ENCODE results near the gene FA2H.
"Not testable (repeated sequence)": the region's sequence is repeated elsewhere in the genome, so short reads cannot be mapped to it uniquely, and the experiment has no call there.

Gene FA2H

DNA sequence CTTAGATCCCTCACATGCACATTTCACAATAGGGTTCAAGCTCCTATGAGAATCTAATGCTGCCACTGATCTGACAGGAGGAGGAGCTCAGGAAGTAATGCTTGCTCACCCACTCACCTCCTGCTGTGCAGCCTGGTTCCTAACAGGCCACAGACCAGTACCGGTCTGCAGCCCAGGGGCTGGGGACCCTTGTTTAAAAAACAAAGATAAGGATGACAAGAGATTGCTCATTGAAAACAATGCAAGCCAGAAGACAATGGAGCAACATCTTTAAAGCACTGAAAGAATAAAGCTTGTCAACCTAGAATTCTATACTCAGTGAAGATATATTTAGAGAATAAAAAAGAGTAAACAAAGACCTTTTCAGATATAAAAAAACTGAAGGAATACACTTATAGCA, 22.8 kb upstream of the FA2H start:
- Histone ChIP-seq H3K79me2 (ENCODE audit: low read length) (no peaks in the 10 kb centered on the region), H3K4me3 (ENCODE audit: low read length) (no peak overlapping the region), H3K9me3 (ENCODE audit: insufficient read depth, low read length) (peaks cover 7% of the 10 kb centered on the region; the same call in 1 of the 2 replicates), H3K9ac (ENCODE audit: low read length) (no peak overlapping the region), H3K36me3 (replicated peaks; ENCODE audit: low read depth, low read length) (no peaks in the 10 kb centered on the region), H3K27me3 (ENCODE audit: low read depth, low read length) (peaks cover 28% of the 10 kb centered on the region), H3K4me2 (ENCODE audit: low read length) (no peak overlapping the region), H2AFZ (ENCODE audit: low read depth, low read length) (no peak overlapping the region), H3K4me1 (ENCODE audit: low read length) (no peaks in the 10 kb centered on the region), H3K27ac (ENCODE audit: low read length) (no peak overlapping the region), H4K20me1 (ENCODE audit: insufficient read depth, low read length) (no peaks in the 10 kb centered on the region)
- TF ChIP-seq, protein P1, sequence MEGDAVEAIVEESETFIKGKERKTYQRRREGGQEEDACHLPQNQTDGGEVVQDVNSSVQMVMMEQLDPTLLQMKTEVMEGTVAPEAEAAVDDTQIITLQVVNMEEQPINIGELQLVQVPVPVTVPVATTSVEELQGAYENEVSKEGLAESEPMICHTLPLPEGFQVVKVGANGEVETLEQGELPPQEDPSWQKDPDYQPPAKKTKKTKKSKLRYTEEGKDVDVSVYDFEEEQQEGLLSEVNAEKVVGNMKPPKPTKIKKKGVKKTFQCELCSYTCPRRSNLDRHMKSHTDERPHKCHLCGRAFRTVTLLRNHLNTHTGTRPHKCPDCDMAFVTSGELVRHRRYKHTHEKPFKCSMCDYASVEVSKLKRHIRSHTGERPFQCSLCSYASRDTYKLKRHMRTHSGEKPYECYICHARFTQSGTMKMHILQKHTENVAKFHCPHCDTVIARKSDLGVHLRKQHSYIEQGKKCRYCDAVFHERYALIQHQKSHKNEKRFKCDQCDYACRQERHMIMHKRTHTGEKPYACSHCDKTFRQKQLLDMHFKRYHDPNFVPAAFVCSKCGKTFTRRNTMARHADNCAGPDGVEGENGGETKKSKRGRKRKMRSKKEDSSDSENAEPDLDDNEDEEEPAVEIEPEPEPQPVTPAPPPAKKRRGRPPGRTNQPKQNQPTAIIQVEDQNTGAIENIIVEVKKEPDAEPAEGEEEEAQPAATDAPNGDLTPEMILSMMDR (IDR thresholded peaks at IDR 0.05; ENCODE audit: low read depth, low read length), result no peak
- TF ChIP-seq EZH2phosphoT487 (IDR thresholded peaks at IDR 0.05; ENCODE audit: low read depth), result no peak

DNA sequence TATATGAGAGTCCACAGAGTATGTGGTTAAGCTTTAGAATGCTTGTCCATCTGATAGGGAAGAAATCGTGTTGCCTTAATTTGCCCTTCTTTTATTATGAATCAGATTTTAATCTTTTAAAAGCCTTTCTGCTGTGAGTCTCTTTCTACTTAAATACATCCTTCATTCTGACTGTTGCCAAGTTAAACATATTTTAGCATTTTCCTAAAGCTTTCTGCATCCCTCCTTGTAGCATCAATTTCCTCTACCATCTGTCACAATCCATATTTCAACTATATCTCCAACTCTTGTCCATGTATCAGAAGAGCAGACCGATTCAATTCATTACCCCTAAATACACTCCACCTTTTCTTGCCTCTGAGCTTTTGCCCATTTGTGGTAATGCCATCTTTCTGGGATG, 20.5 kb upstream of the FA2H start:
- H3K9ac ChIP-seq (ENCODE audit: low read length), result no peak overlapping the region
- H3K4me2 ChIP-seq (ENCODE audit: low read length), result no peak overlapping the region
- no peaks in the 10 kb centered on the region for H3K79me2 ChIP-seq (ENCODE audit: low read length)
- TF ChIP-seq EZH2phosphoT487 (IDR thresholded peaks at IDR 0.05; ENCODE audit: low read depth), result no peak
- no peak overlapping the region for H3K4me3 ChIP-seq (ENCODE audit: low read length)
- H3K9me3 ChIP-seq (ENCODE audit: insufficient read depth, low read length), result no peaks in the 10 kb centered on the region
- H3K27ac ChIP-seq (ENCODE audit: low read length), result no peak overlapping the region
- H3K4me1 ChIP-seq (ENCODE audit: low read length), result no peaks in the 10 kb centered on the region
- H3K27me3 ChIP-seq (ENCODE audit: low read depth, low read length), result peaks cover 25% of the 10 kb centered on the region
- H3K36me3 ChIP-seq (replicated peaks; ENCODE audit: low read depth, low read length), result no peaks in the 10 kb centered on the region
- no peaks in the 10 kb centered on the region for H4K20me1 ChIP-seq (ENCODE audit: insufficient read depth, low read length)
- no peak overlapping the region for H2AFZ ChIP-seq (ENCODE audit: low read depth, low read length)

DNA sequence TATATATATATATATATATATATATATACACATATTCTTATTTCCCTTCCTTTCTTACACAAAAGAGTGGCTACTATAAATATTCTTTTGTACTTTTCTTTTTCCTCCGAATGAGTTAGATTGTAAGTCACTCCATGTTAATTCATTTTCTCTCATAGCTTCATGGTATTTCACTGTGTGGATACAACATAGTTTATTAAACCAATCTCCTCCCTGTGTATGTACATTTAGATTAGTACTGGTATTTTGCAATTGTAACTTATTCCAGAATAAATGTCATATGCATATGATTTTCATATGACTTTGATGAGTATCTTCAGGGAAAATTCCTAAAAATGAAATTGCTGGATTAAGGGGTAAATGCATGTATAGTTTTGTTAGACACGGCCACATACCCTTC, 20.0 kb upstream of the FA2H start:
- no peak overlapping the region for H2AFZ ChIP-seq (ENCODE audit: low read depth, low read length)
- no peaks in the 10 kb centered on the region for H3K4me1 ChIP-seq (ENCODE audit: low read length)
- no peak for TF ChIP-seq EZH2phosphoT487 (IDR thresholded peaks at IDR 0.05; ENCODE audit: low read depth)
- H4K20me1 ChIP-seq (ENCODE audit: insufficient read depth, low read length), result no peaks in the 10 kb centered on the region
- H3K9ac ChIP-seq (ENCODE audit: low read length), result no peak overlapping the region
- H3K27ac ChIP-seq (ENCODE audit: low read length), result no peak overlapping the region
- no peaks in the 10 kb centered on the region for H3K9me3 ChIP-seq (ENCODE audit: insufficient read depth, low read length)
- H3K4me3 ChIP-seq (ENCODE audit: low read length), result no peak overlapping the region
- H3K79me2 ChIP-seq (ENCODE audit: low read length), result no peaks in the 10 kb centered on the region
- peaks cover 25% of the 10 kb centered on the region for H3K27me3 ChIP-seq (ENCODE audit: low read depth, low read length)
- no peaks in the 10 kb centered on the region for H3K36me3 ChIP-seq (replicated peaks; ENCODE audit: low read depth, low read length)
- H3K4me2 ChIP-seq (ENCODE audit: low read length), result no peak overlapping the region

DNA sequence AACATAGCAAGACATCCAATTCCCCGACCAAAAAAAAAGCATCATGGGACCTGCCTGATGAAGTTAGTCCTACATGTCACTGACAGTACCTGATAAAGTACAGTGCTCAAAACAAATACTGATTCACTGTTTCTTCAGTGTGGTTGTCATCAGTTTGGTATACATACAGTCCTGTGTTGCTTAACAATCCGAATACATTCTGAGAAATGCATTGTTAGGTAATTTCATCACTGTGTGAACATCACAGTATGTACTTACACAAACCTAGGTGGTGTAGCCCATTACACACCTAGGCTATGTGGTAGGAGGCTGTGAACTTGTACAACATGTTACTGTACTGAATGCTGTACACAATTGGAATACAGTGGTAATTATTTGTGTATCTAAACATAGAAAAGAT, 19.0 kb upstream of the FA2H start:
- TF ChIP-seq EZH2phosphoT487 (IDR thresholded peaks at IDR 0.05; ENCODE audit: low read depth), result no peak
- TF ChIP-seq, protein P1 (IDR thresholded peaks at IDR 0.05; ENCODE audit: low read depth, low read length), result no peak
- Histone ChIP-seq H4K20me1 (ENCODE audit: insufficient read depth, low read length) (no peaks in the 10 kb centered on the region), H3K4me1 (ENCODE audit: low read length) (no peaks in the 10 kb centered on the region), H3K27me3 (ENCODE audit: low read depth, low read length) (peaks cover 28% of the 10 kb centered on the region), H3K4me3 (ENCODE audit: low read length) (no peak overlapping the region), H3K27ac (ENCODE audit: low read length) (no peak overlapping the region), H3K4me2 (ENCODE audit: low read length) (no peak overlapping the region), H3K9ac (ENCODE audit: low read length) (no peak overlapping the region), H3K36me3 (replicated peaks; ENCODE audit: low read depth, low read length) (no peaks in the 10 kb centered on the region), H2AFZ (ENCODE audit: low read depth, low read length) (no peak overlapping the region), H3K9me3 (ENCODE audit: insufficient read depth, low read length) (no peaks in the 10 kb centered on the region), H3K79me2 (ENCODE audit: low read length) (no peaks in the 10 kb centered on the region)

DNA sequence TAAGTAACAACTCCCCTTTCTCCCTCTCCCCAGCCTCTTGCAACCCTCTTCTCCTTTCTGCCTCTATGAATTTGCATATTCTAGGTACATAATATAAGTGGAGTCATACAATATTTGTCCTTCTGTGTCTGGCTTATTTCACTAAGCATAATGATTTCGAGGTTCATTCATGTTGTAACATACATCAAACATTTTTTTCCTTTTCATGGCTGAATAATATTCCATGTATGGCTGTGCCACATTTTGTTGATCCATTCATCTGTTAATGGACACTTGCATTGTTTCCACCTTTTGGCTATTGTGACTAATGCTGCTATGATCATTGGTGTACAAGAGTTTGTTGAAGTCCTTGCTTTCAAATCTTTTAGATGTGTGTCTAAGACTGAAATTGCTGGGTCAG, 17.6 kb upstream of the FA2H start:
- no peak for TF ChIP-seq EZH2phosphoT487 (IDR thresholded peaks at IDR 0.05; ENCODE audit: low read depth)
- TF ChIP-seq, protein P1 (IDR thresholded peaks at IDR 0.05; ENCODE audit: low read depth, low read length), result no peak

DNA sequence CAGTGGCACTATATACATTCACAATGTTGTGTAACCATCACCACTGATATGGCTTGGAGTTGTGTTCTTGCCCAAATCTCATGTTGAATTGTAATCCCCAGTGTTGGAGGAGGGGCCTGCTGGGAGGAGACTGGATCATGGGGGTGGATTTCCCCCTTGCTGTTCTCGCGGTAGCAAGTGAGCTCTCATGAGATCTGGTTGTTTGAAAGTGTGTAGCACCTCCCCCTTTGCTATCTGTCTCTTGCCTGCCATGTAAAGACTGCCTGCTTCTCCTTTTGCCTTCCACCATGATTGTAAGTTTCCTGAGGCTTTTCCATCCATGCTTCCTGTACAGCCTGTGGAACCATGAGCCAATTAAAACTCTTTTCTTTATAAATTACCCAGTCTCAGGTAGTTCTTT, 17.1 kb upstream of the FA2H start:
- not testable (repeated sequence) for H2AFZ ChIP-seq (ENCODE audit: low read depth, low read length); H3K4me3 ChIP-seq (ENCODE audit: low read length); H3K9me3 ChIP-seq (ENCODE audit: insufficient read depth, low read length); H3K4me1 ChIP-seq (ENCODE audit: low read length); H4K20me1 ChIP-seq (ENCODE audit: insufficient read depth, low read length); H3K27ac ChIP-seq (ENCODE audit: low read length); H3K79me2 ChIP-seq (ENCODE audit: low read length); H3K4me2 ChIP-seq (ENCODE audit: low read length); H3K9ac ChIP-seq (ENCODE audit: low read length); H3K36me3 ChIP-seq (replicated peaks; ENCODE audit: low read depth, low read length)
- peaks cover 23% of the 10 kb centered on the region for H3K27me3 ChIP-seq (ENCODE audit: low read depth, low read length)

More for the DNA sequence above, 17.6 kb upstream of the FA2H start:
- Histone ChIP-seq H3K4me2 (ENCODE audit: low read length) (no peak overlapping the region), H3K27ac (ENCODE audit: low read length) (no peak overlapping the region), H4K20me1 (ENCODE audit: insufficient read depth, low read length) (no peaks in the 10 kb centered on the region), H3K36me3 (replicated peaks; ENCODE audit: low read depth, low read length) (no peaks in the 10 kb centered on the region), H2AFZ (ENCODE audit: low read depth, low read length) (no peak overlapping the region), H3K27me3 (ENCODE audit: low read depth, low read length) (peaks cover 28% of the 10 kb centered on the region), H3K4me1 (ENCODE audit: low read length) (no peaks in the 10 kb centered on the region), H3K9ac (ENCODE audit: low read length) (no peak overlapping the region), H3K4me3 (ENCODE audit: low read length) (no peak overlapping the region), H3K79me2 (ENCODE audit: low read length) (no peaks in the 10 kb centered on the region), H3K9me3 (ENCODE audit: insufficient read depth, low read length) (no peaks in the 10 kb centered on the region)
